Spleen (tissue), 11 donors: ENCODE measurements around the gene CLEC16A. TPM values are rescaled to one million over a fixed set of nuclear protein-coding genes. Genes with fewer than 3 reads are reported as not detected.

Experiments
- DNase-seq: peaks from one replicate; pipeline ENCODE4 v3.0.0-alpha.2; 2020
- H3K27ac ChIP-seq, 8 donors: fragments of 200-600 bp; sonication (generic) in 7 of 8; 1 replicate in 4 of 8; 2 replicates in 4 of 8; pipeline versions ENCODE4 v1.5.0 to v1.8.0; 2016 to 2021; ENCODE audit warnings: inconsistent platforms in 4 of 8, mild to moderate bottlenecking in 4 of 8, moderate library complexity in 1 of 8
- H3K27me3 ChIP-seq, 7 donors: fragments of 200-600 bp; sonication (generic) in 6 of 7; replicated peaks in 1 of 7; 1 replicate in 4 of 7; 2 replicates in 3 of 7; pipeline versions ENCODE4 v1.5.0 to v1.8.0; 2016 to 2021; ENCODE audit warnings: inconsistent platforms in 3 of 7, mild to moderate bottlenecking in 1 of 7
- H3K36me3 ChIP-seq, 6 donors: fragments of 200-600 bp; sonication (generic) in 5 of 6; 1 replicate in 4 of 6; 2 replicates in 2 of 6; pipeline versions ENCODE4 v1.5.0 to v1.8.0; 2016 to 2021; ENCODE audit warnings: inconsistent platforms in 2 of 6
- H3K4me1 ChIP-seq, 6 donors: fragments of 200-600 bp; sonication (generic) in 5 of 6; 1 replicate in 3 of 6; 2 replicates in 3 of 6; pipeline versions ENCODE4 v1.5.0 to v1.8.0; 2016 to 2021; ENCODE audit warnings: inconsistent platforms in 3 of 6
- H3K4me3 ChIP-seq, 8 donors: fragments of 200-600 bp; sonication (generic) in 7 of 8; 1 replicate in 4 of 8; 2 replicates in 4 of 8; pipeline versions ENCODE4 v1.5.0 to v1.8.0; 2016 to 2021; ENCODE audit warnings: inconsistent platforms in 4 of 8, mild to moderate bottlenecking in 4 of 8, moderate library complexity in 2 of 8
- H3K9me3 ChIP-seq, 8 donors: fragments of 200-600 bp; sonication (generic) in 7 of 8; 1 replicate in 4 of 8; 2 replicates in 4 of 8; pipeline versions ENCODE4 v1.5.0 to v1.8.0; 2016 to 2021; ENCODE audit warnings: inconsistent platforms in 4 of 8
- CTCF ChIP-seq, 11 experiments: fragments of 200-600 bp in 7 of 11; fragments of 450-650 bp in 4 of 11; sonication (generic) in 4 of 11; IDR thresholded peaks in 8 of 11; conservative IDR thresholded peaks in 3 of 11; 1 replicate in 7 of 11; 2 replicates in 4 of 11; pipeline versions ENCODE4 v1.4.0 to v1.8.0; 2016 to 2021; ENCODE audit warnings: antibody characterized with exemption in 11 of 11, inconsistent platforms in 4 of 11, mild to moderate bottlenecking in 1 of 11
- POLR2A ChIP-seq, 3 donors: fragments of 450-650 bp; IDR thresholded peaks; one replicate each; pipeline ENCODE4 v1.5.1; 2017; ENCODE audit warnings: antibody characterized with exemption in 3 of 3, mild to moderate bottlenecking in 1 of 3
- POLR2AphosphoS5 ChIP-seq, 3 donors: sonication (generic); formaldehyde crosslinking; IDR thresholded peaks; one replicate each; pipeline ENCODE4 v1.5.1; 2017; ENCODE audit warnings: antibody characterized with exemption in 3 of 3
- whole genome bisulfite sequencing, 5 donors: extraction: QIAGEN DNeasy Blood & Tissue Kit in 3 of 5; methylation state at CpG; one replicate each; pipeline versions ENCODE4 v1.1.5 to v1.1.7; 2013 to 2018; 5-methylcytosine and 5-hydroxymethylcytosine counted together
- intact Hi-C: fragments of 100-400 bp; cut with DNase I; formaldehyde crosslinking; loops from one replicate; pipeline ENCODE4 v1.15.0; 2023; ENCODE audit warnings: low total_unique reads
- polyA plus RNA-seq, 3 donors: library from polyadenylated mRNA; stranded (reverse); fragments of 200-250 nt; gene quantifications; one replicate each; pipeline ENCODE4 v1.2.1, GENCODE V29; 2013
- total RNA-seq, 7 donors: library from RNA; depleted of rRNA in 3 of 7; stranded (reverse); fragments of >200 nt in 3 of 7; fragmentation: NEBNext Ultra II Directional in 4 of 7; extraction: Animal tissue kit (Norgen Biotek cat#: 25700) in 4 of 7; gene quantifications; one replicate each; pipeline versions ENCODE4 v1.1.0 to v1.2.1, GENCODE V29; 2016 to 2021
- donor health status: healthy with polysubstance abuse.
- donor health status: DM: no; HTN: no; CAD: no; lungs with moderate emphysema.
- donor health status: DM: no; HTN: no; CAD: no.
- donor health status: Bipolar disorder and iron deficiency.
- donor health status: healthy.
- donor health status: DM: no; HTN: no; CAD: no.
- donor health status: DM: yes; HTN: yes; CAD: no.

The CLEC16A gene
- total and polyA plus RNA-seq, 10 donors: 7.3 to 54.6 (median 35.1) TPM

- H3K27ac ChIP-seq: no peak overlapping the region
- H3K9me3 ChIP-seq: no peaks in the 10 kb centered on the region
- DNase-seq: no peak
- H3K4me1 ChIP-seq: peaks cover 24 to 75% (median 47%) of the 10 kb centered on the region in 6 donors
- intact Hi-C loops: no loop called here
- TF ChIP-seq CTCF (IDR thresholded peaks at IDR 0.05 in 8 of 11, conservative IDR thresholded peaks at IDR 0.05 in 3 of 11) (no peak), POLR2A (IDR thresholded peaks at IDR 0.05) (no peak), POLR2AphosphoS5 (IDR thresholded peaks at IDR 0.05) (no peak)
- H3K36me3 ChIP-seq: peaks cover 0 to 59% (median 2%) of the 10 kb centered on the region in 6 donors
- no peaks in the 10 kb centered on the region for H3K27me3 ChIP-seq
- H3K4me3 ChIP-seq: no peak overlapping the region
- 97 to 100% (median 98%) methylated on average over 4 of the region's 4 CpGs for WGBS, 5 donors
Measured at GRCh38 chr16:11095935-11096334, 151.6 kb downstream of the CLEC16A start.

GRCh38 chr16:11097094-11097786, 152.9 kb downstream of the CLEC16A start:
- peaks cover 24 to 71% (median 47%) of the 10 kb centered on the region in 6 donors for H3K4me1 ChIP-seq
- no peaks in the 10 kb centered on the region for H3K27me3 ChIP-seq
- WGBS, 5 donors: 81 to 93% (median 86%) methylated on average over 8 of the region's 8 CpGs
- DNase-seq: no peak
- H3K9me3 ChIP-seq: no peaks in the 10 kb centered on the region
- intact Hi-C loops: no loop called here
- TF ChIP-seq CTCF (IDR thresholded peaks at IDR 0.05 in 8 of 11, conservative IDR thresholded peaks at IDR 0.05 in 3 of 11) (no peak), POLR2A (IDR thresholded peaks at IDR 0.05) (no peak)
- H3K4me3 ChIP-seq: no peak overlapping the region
- H3K27ac ChIP-seq: no peak overlapping the region
- peaks cover 0 to 46% (median 0%) of the 10 kb centered on the region in 6 donors for H3K36me3 ChIP-seq

GRCh38 chr16:11097787-11098167, 153.4 kb downstream of the CLEC16A start:
- Histone ChIP-seq H3K36me3 (peaks cover 0 to 44% (median 0%) of the 10 kb centered on the region in 6 donors), H3K27me3 (no peaks in the 10 kb centered on the region), H3K9me3 (no peaks in the 10 kb centered on the region), H3K4me1 (peaks cover 24 to 66% (median 42%) of the 10 kb centered on the region in 6 donors), H3K27ac (no peak overlapping the region), H3K4me3 (no peak overlapping the region)
- 95 to 100% (median 97%) methylated on average over 6 of the region's 6 CpGs for WGBS, 5 donors
- DNase-seq: no peak
- intact Hi-C loops: no loop called here
- TF ChIP-seq CTCF (IDR thresholded peaks at IDR 0.05 in 8 of 11, conservative IDR thresholded peaks at IDR 0.05 in 3 of 11): no peak
- no peak for TF ChIP-seq POLR2A (IDR thresholded peaks at IDR 0.05)
- TF ChIP-seq POLR2AphosphoS5 (IDR thresholded peaks at IDR 0.05): no peak

GRCh38 chr16:11098601-11099390, 154.4 kb downstream of the CLEC16A start:
- Histone ChIP-seq H3K9me3 (no peaks in the 10 kb centered on the region), H3K36me3 (peaks cover 0 to 39% (median 0%) of the 10 kb centered on the region in 6 donors), H3K27ac (no peak overlapping the region), H3K4me1 (peaks cover 16 to 59% (median 34%) of the 10 kb centered on the region in 6 donors), H3K27me3 (no peaks in the 10 kb centered on the region), H3K4me3 (no peak overlapping the region)
- DNase-seq: no peak
- TF ChIP-seq POLR2AphosphoS5 (IDR thresholded peaks at IDR 0.05) (no peak), CTCF (IDR thresholded peaks at IDR 0.05 in 8 of 11, conservative IDR thresholded peaks at IDR 0.05 in 3 of 11) (no peak), POLR2A (IDR thresholded peaks at IDR 0.05) (no peak)
- intact Hi-C loops: no loop called here
- 85 to 97% (median 91%) methylated on average over 13 to 17 of the region's 17 CpGs for WGBS, 5 donors
